Left lobe of liver (tissue), 2 donors: ENCODE results near the gene SHB. TPM values are rescaled to one million over a fixed set of nuclear protein-coding genes. Genes with fewer than 3 reads are reported as not detected.
"Not testable (repeated sequence)": the region's sequence is repeated elsewhere in the genome, so short reads cannot be mapped to it uniquely, and the experiment has no call there.

Source experiments
- ATAC-seq: fragments of 200-7000 bp; cut with Tn5 transposase; one replicate; pipeline ENCODE4 v1.9.1; 2020; ENCODE audit warnings: mild to moderate bottlenecking, moderate library complexity
- DNase-seq: peaks from one replicate; pipeline ENCODE4 v3.0.0-alpha.2; 2020; ENCODE audit warnings: low spot score
- total RNA-seq: library from RNA; stranded (reverse); gene quantifications from one replicate; pipeline ENCODE4 v1.2.1, GENCODE V29; 2021
- donor health status: DM: no; HTN: no; CAD: no; lungs with moderate emphysema.
- donor health status: DM: no; HTN: yes; CAD: no.

The SHB gene
- total RNA-seq, 1 donor from 2014 or later = 14.1 TPM

GRCh38 chr9:38064842-38065368, 4.1 kb downstream of the SHB start:
- DNase-seq = no peak
- no peak for ATAC-seq

- DNase-seq = no peak
- ATAC-seq = no peak
Measured at GRCh38 chr9:38063363-38063707, 5.7 kb downstream of the SHB start.

- DNase-seq (no peak), ATAC-seq (no peak)
Measured at GRCh38 chr9:38062498-38063362, 6.3 kb downstream of the SHB start.

GRCh38 chr9:38062106-38062497, 6.9 kb downstream of the SHB start:
- DNase-seq = no peak
- no peak for ATAC-seq

GRCh38 chr9:38061326-38061977, 7.6 kb downstream of the SHB start:
- ATAC-seq (no peak), DNase-seq (no peak)

GRCh38 chr9:38060681-38061080, 8.3 kb downstream of the SHB start:
- ATAC-seq = peak; percentile 57
- DNase-seq = no peak

- DNase-seq = peak; percentile 90
- peak; percentile 85 for ATAC-seq
Measured at GRCh38 chr9:38059233-38059936, 9.6 kb downstream of the SHB start.

- no peak for DNase-seq
- peak; percentile 76 for ATAC-seq
Measured at GRCh38 chr9:38058452-38059232, 10.4 kb downstream of the SHB start.

GRCh38 chr9:38057416-38058195, 11.4 kb downstream of the SHB start:
- ATAC-seq = peak; percentile 27

GRCh38 chr9:38054653-38055052, 14.4 kb downstream of the SHB start:
- DNase-seq (no peak), ATAC-seq (no peak)

More at GRCh38 chr9:38057416-38058195, 11.4 kb downstream of the SHB start:
- DNase-seq = no peak

GRCh38 chr9:38053697-38054461, 15.1 kb downstream of the SHB start:
- DNase-seq (no peak), ATAC-seq (no peak)

GRCh38 chr9:38051780-38052546, 17.1 kb downstream of the SHB start:
- DNase-seq (no peak), ATAC-seq (no peak)

GRCh38 chr9:38048316-38048969, 20.6 kb downstream of the SHB start:
- DNase-seq (no peak), ATAC-seq (no peak)

- DNase-seq (peak; percentile 95), ATAC-seq (peak; percentile 75)
Measured at GRCh38 chr9:38047301-38048251, 21.5 kb downstream of the SHB start.

- ATAC-seq (peak; percentile 75), DNase-seq (peak; percentile 95)
Measured at GRCh38 chr9:38046661-38047300, 22.2 kb downstream of the SHB start.

- DNase-seq, ATAC-seq: not testable (repeated sequence)
Measured at GRCh38 chr9:38045939-38046338, 23.1 kb downstream of the SHB start.
